DOHH2 (cell line): ENCODE results near the gene CELF5.

Experiments
- H3F3A ChIP-seq: fragments of 200-600 bp; sonication (generic), shearing (Covaris generic); 2 replicates; pipeline ENCODE4 v1.6.0; 2016; ENCODE audit warnings: antibody characterized with exemption, mild to moderate bottlenecking; ENCODE audit not compliant: control insufficient read depth, insufficient read depth
- H3K27ac ChIP-seq: fragments of 200-600 bp; sonication (generic); 2 replicates; pipeline ENCODE4 v1.5.1; 2014; ENCODE audit warnings: low read depth, mild to moderate bottlenecking, low read length, moderate library complexity
- H3K27me3 ChIP-seq: fragments of 200-600 bp; sonication (generic); 2 replicates; pipeline ENCODE4 v1.6.1; 2014; ENCODE audit warnings: mild to moderate bottlenecking, low read length, mixed read lengths; ENCODE audit not compliant: control insufficient read depth
- H3K36me3 ChIP-seq: fragments of 200-600 bp; sonication (generic); 2 replicates; pipeline ENCODE4 v1.6.1; 2014; ENCODE audit warnings: mild to moderate bottlenecking, low read length, moderate library complexity, mixed read lengths; ENCODE audit not compliant: control insufficient read depth
- H3K4me1 ChIP-seq: fragments of 200-600 bp; sonication (generic); 2 replicates; pipeline ENCODE4 v1.6.1; 2014; ENCODE audit warnings: mild to moderate bottlenecking, low read length, mixed read lengths; ENCODE audit not compliant: control insufficient read depth
- H3K4me2 ChIP-seq: fragments of 200-600 bp; sonication (generic); 2 replicates; pipeline ENCODE4 v1.6.0; 2014; ENCODE audit warnings: mild to moderate bottlenecking, low read length, moderate library complexity
- H3K4me3 ChIP-seq: fragments of 200-600 bp; sonication (generic); 2 replicates; pipeline ENCODE4 v1.5.1; 2014; ENCODE audit warnings: mild to moderate bottlenecking, low read length, mixed read lengths
- H3K79me2 ChIP-seq: fragments of 200-600 bp; sonication (generic); 2 replicates; pipeline ENCODE4 v1.6.1; 2014; ENCODE audit warnings: mild to moderate bottlenecking, low read length, mixed read lengths; ENCODE audit not compliant: control insufficient read depth
- H3K9me2 ChIP-seq: fragments of 200-600 bp; sonication (generic); replicated peaks from 2 replicates; pipeline ENCODE4 v1.6.1; 2014; ENCODE audit warnings: mild to moderate bottlenecking, low read length, mixed read lengths; ENCODE audit not compliant: control insufficient read depth
- H3K9me3 ChIP-seq: fragments of 200-600 bp; sonication (generic); 2 replicates; pipeline ENCODE4 v1.6.1; 2014; ENCODE audit warnings: antibody characterized with exemption, low read length, mixed read lengths; ENCODE audit not compliant: control insufficient read depth, insufficient read depth
- H4K20me1 ChIP-seq: fragments of 200-600 bp; sonication (generic); 2 replicates; pipeline ENCODE4 v1.6.0; 2014; ENCODE audit warnings: low read depth, mild to moderate bottlenecking, antibody characterized with exemption, low read length, moderate library complexity; ENCODE audit not compliant: control insufficient read depth, insufficient read depth
- EZH2phosphoT487 ChIP-seq: fragments of 200-600 bp; sonication (generic); IDR thresholded peaks from 2 replicates; pipeline ENCODE4 v1.6.1; 2017; ENCODE audit warnings: borderline replicate concordance, mild to moderate bottlenecking, antibody characterized with exemption, low read length, moderate library complexity, mixed read lengths
- TF ChIP-seq, protein P1 (sequence below): fragments of 200-600 bp; sonication (generic); IDR thresholded peaks from one replicate; pipeline ENCODE4 v1.5.1; 2014; ENCODE audit warnings: antibody characterized with exemption, mild to moderate bottlenecking, low read depth, low read length; ENCODE audit not compliant: poor library complexity, severe bottlenecking

CELF5 gene

DNA sequence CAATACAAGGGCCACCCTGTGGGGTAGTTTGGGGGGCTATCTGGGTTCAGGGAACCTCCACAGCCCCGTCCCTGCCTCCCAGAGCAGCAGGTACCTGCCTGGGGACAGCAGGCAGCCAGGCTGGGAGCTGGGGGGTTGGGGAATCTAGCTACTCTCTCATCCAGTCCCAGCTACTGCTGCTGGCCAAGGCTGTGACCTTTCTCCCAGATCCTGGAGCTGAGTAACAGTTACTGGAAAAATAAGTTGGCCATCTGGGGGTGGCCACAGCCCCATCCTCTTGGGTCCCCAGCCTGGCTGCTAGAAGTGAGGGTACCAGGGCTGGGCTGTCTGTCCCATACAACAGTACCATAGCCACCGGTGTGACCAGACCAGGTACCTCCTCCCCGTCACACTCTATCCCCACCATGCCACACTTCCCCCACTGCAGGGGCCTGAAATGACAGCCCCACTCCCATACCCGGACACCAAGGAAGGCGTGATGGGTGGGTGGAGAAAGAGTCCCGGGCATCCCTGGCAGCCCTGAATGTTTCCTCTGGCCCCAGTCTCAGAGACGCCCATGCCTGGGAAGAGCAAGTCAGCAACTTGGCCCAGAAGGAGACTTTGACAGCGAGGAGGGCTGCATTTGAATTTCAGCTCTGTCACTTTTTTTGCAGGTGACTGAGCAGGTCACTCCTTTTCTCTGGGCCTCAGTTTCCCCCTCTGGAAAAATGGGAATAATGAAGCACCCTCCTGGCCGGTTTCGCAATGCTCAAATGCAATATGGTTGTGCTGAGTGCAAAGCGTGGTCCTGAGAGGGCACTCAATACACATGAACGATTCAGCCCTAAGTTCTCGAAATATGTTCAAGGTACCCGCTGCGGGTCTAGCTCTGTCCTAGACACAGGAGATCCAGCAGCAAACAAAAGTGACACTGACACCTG lies 111.2 kb downstream of the CELF5 start:
- Histone ChIP-seq H3K27ac (no peak overlapping the region), H4K20me1 (no peaks in the 10 kb centered on the region), H3K4me1 (no peaks in the 10 kb centered on the region), H3K4me3 (no peak overlapping the region), H3K27me3 (no peaks in the 10 kb centered on the region), H3K9me2 (no peaks in the 10 kb centered on the region), H3K79me2 (no peaks in the 10 kb centered on the region), H3F3A (no peaks in the 10 kb centered on the region), H3K4me2 (no peak overlapping the region), H3K36me3 (no peaks in the 10 kb centered on the region), H3K9me3 (no peaks in the 10 kb centered on the region)
- TF ChIP-seq, protein P1, sequence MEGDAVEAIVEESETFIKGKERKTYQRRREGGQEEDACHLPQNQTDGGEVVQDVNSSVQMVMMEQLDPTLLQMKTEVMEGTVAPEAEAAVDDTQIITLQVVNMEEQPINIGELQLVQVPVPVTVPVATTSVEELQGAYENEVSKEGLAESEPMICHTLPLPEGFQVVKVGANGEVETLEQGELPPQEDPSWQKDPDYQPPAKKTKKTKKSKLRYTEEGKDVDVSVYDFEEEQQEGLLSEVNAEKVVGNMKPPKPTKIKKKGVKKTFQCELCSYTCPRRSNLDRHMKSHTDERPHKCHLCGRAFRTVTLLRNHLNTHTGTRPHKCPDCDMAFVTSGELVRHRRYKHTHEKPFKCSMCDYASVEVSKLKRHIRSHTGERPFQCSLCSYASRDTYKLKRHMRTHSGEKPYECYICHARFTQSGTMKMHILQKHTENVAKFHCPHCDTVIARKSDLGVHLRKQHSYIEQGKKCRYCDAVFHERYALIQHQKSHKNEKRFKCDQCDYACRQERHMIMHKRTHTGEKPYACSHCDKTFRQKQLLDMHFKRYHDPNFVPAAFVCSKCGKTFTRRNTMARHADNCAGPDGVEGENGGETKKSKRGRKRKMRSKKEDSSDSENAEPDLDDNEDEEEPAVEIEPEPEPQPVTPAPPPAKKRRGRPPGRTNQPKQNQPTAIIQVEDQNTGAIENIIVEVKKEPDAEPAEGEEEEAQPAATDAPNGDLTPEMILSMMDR = no peak
- no peak for TF ChIP-seq EZH2phosphoT487

DNA sequence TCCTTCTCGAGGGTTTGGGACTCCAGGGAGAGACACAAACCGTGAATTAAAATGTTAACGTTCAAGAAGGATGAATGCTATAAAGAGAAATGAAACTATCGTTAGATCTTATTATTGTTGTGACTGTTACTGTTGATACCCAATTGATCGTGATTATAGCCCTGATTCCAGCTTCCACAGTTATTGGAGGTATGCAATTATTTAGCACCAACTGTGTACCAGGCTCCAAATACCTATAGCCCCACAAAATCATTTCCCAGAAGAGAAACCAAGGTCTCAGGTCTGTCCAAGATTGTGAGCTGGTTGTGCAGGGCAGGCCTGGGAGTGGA lies 111.9 kb downstream of the CELF5 start:
- Histone ChIP-seq H3K4me3 (no peak overlapping the region), H3K27ac (no peak overlapping the region), H3K27me3 (no peaks in the 10 kb centered on the region), H3K9me3 (no peaks in the 10 kb centered on the region), H3K4me2 (no peak overlapping the region), H3K79me2 (no peaks in the 10 kb centered on the region), H3K4me1 (no peaks in the 10 kb centered on the region), H3F3A (no peaks in the 10 kb centered on the region), H4K20me1 (no peaks in the 10 kb centered on the region), H3K9me2 (no peaks in the 10 kb centered on the region), H3K36me3 (no peaks in the 10 kb centered on the region)
- no peak for TF ChIP-seq EZH2phosphoT487
- TF ChIP-seq, protein P1 = no peak

DNA sequence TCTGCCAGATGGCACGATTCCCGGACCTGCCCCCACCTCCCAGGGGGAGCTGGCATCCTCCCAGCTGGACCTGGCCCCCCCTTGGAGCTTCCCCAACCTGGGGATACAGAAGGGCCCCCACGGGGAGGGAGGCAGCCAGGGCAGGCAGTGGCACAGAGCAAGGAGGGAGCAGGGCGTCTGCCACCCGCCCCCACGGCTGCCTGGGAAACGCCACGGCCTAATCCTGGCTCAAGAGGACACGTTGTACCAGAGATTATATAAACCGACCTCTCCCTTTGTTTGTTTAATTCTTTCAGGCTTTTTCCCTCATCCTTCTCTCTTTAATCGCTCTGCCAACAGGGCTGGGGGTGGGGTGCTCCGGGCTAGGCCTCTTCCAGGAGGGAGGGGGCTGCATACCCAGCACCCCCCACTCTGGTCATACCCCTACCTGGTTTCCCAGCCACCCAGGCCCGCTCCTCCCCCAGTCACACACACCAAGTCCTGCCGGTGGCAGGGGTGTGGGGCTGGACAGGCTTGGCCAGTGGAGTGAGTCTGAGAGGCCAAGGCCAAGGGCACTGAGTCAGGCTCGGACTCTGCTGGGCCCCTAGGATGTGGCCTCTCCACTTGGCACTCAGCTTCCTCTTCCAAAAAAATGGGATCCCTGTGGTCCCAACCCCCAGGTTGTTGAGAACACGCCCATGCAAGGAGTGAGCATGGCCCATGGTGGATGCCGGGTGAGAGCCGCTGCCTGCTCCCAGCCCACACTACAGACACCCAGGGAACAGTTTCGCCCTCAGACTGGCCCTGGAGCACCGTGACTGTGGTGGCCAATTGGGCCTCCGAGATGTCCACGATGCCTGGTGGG lies 112.4 kb downstream of the CELF5 start:
- Histone ChIP-seq H4K20me1 (no peaks in the 10 kb centered on the region), H3K27me3 (no peaks in the 10 kb centered on the region), H3F3A (no peaks in the 10 kb centered on the region), H3K27ac (no peak overlapping the region), H3K9me3 (no peaks in the 10 kb centered on the region), H3K9me2 (no peaks in the 10 kb centered on the region), H3K4me1 (no peaks in the 10 kb centered on the region), H3K4me2 (no peak overlapping the region), H3K4me3 (no peak overlapping the region), H3K79me2 (no peaks in the 10 kb centered on the region), H3K36me3 (no peaks in the 10 kb centered on the region)
- TF ChIP-seq, protein P1 = no peak
- no peak for TF ChIP-seq EZH2phosphoT487
